GM10266 (cell line): ENCODE results near the gene CCL2.

Source experiments
- DNase-seq: peaks from one replicate; pipeline ENCODE4 v3.0.0; 2012; ENCODE audit errors: extremely low spot score
- TF ChIP-seq, protein P1 (sequence below): IDR thresholded peaks from 2 replicates; pipeline ENCODE4 v1.5.1; 2012; ENCODE audit warnings: mild to moderate bottlenecking, low read depth; ENCODE audit not compliant: control insufficient read depth, insufficient read depth; ENCODE audit errors: missing control alignments

CCL2 gene

GRCh38 chr17:34254146-34254545 is 939 bp upstream of the CCL2 start:
- TF ChIP-seq, protein P1, sequence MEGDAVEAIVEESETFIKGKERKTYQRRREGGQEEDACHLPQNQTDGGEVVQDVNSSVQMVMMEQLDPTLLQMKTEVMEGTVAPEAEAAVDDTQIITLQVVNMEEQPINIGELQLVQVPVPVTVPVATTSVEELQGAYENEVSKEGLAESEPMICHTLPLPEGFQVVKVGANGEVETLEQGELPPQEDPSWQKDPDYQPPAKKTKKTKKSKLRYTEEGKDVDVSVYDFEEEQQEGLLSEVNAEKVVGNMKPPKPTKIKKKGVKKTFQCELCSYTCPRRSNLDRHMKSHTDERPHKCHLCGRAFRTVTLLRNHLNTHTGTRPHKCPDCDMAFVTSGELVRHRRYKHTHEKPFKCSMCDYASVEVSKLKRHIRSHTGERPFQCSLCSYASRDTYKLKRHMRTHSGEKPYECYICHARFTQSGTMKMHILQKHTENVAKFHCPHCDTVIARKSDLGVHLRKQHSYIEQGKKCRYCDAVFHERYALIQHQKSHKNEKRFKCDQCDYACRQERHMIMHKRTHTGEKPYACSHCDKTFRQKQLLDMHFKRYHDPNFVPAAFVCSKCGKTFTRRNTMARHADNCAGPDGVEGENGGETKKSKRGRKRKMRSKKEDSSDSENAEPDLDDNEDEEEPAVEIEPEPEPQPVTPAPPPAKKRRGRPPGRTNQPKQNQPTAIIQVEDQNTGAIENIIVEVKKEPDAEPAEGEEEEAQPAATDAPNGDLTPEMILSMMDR, result no peak
- DNase-seq, result no peak

- no peak for DNase-seq
- TF ChIP-seq, protein P1, result no peak
These were observed 272 bp downstream of the CCL2 start for GRCh38 chr17:34255381-34255732.

- DNase-seq, result no peak
- TF ChIP-seq, protein P1, result no peak
These were observed 756 bp downstream of the CCL2 start for GRCh38 chr17:34255841-34256240.

GRCh38 chr17:34257299-34257985 is 2.4 kb downstream of the CCL2 start:
- DNase-seq, result no peak
- TF ChIP-seq, protein P1, result no peak

- DNase-seq, result no peak
- TF ChIP-seq, protein P1, result no peak
These were observed 2.9 kb downstream of the CCL2 start for GRCh38 chr17:34257986-34258326.

GRCh38 chr17:34259146-34259545 is 4.1 kb downstream of the CCL2 start:
- TF ChIP-seq, protein P1, result no peak

GRCh38 chr17:34260861-34261260 is 5.8 kb downstream of the CCL2 start:
- TF ChIP-seq, protein P1, result no peak
- DNase-seq, result no peak

More at GRCh38 chr17:34259146-34259545, 4.1 kb downstream of the CCL2 start:
- DNase-seq, result no peak
